ENCODE data around the gene RPL36AL. TPM values are rescaled to one million over a fixed set of nuclear protein-coding genes. Genes with fewer than 3 reads are reported as not detected.

RPL36AL gene
- total and polyA plus RNA-seq, 3 experiments from 2014 or later = 236 to 709 (median 273) TPM

DNA sequence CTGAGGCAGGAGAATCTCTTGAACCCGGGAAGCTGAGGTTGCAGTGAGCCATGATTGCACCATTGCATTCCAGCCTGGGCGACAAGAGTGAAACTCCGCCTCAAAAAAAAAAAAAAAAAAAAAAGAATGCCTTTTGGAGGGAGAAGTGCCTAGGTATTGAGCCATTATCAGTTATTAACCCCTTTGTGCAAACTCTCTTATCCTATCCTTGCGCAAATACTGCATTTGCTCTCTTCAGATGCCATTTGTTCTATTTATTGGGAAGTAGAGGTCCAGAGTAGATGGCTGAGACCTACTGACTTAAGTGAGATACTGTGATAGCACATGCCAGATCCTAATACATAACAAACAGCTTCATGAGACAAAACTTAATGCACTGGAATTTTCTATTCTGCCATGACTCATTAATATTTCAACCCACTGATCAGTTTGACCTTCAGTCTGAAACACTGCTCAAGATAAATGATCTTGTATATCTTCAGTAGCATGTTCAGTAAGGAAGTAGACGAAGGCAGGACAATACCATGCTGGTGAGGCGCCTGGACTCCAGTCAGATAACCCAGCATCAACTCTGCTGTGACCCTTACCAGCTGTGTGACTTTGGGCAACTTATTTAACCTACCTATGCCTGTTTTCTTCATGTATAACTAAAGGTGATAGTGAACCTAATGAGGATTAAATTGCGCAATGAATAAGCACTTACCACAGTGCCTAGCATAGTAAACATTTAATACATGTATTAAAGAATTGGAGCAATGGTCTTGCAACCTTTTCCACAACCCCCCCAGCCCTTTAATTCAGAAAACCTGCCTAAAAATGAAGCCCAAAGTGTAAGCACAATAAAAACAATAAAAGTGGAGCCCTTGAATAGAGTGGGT, 20.4 kb upstream of the RPL36AL start:
- ChIA-PET POLR2A (no interaction called here), CTCF (no interaction called here)
- no peaks in the 10 kb centered on the region for H3K9me3 Mint-ChIP-seq
- H3K27me3 ChIP-seq (ENCODE audit: insufficient read depth, low read length, poor library complexity, severe bottlenecking) = no peaks in the 10 kb centered on the region
- no peaks in the 10 kb centered on the region for H3K36me3 ChIP-seq (ENCODE audit: insufficient read depth, low read length)
- peaks cover 0 to 39% (median 11%) of the 10 kb centered on the region in 3 donors for H3K36me3 Mint-ChIP-seq
- H3K27ac ChIP-seq (ENCODE audit: low read depth, low read length) = no peak overlapping the region
- H3K4me1 Mint-ChIP-seq = peaks cover 54 to 70% (median 67%) of the 10 kb centered on the region in 3 donors
- H3K4me1 ChIP-seq (ENCODE audit: insufficient read depth, low read length) = peaks cover 21% of the 10 kb centered on the region
- no peak overlapping the region for H3K4me3 ChIP-seq (ENCODE audit: low read length)
- H3K4me3 Mint-ChIP-seq = no peak overlapping the region
- no peak for DNase-seq
- H3K9me3 ChIP-seq (ENCODE audit: low read length) = no peaks in the 10 kb centered on the region
- no peaks in the 10 kb centered on the region for H3K27me3 Mint-ChIP-seq
- H3K27ac Mint-ChIP-seq = peak overlapping the region; percentile 46 to 92 (median 66)

GRCh38 chr14:49637534-49638078, 17.2 kb upstream of the RPL36AL start:
- peak overlapping the region in 5 of 7 donors; percentile 17 to 93 (median 36) for H3K4me3 Mint-ChIP-seq
- CTCF ChIA-PET = interaction anchor here (0.9 kb wide), 1 partner anchor 215 kb away, joined by 3 read pairs; the partner anchor contains the start of gene NEMF
- Histone ChIP-seq H3K4me3 (ENCODE audit: low read length) (no peak overlapping the region), H3K4me1 (ENCODE audit: insufficient read depth, low read length) (peaks cover 22% of the 10 kb centered on the region), H3K9me3 (ENCODE audit: low read length) (no peaks in the 10 kb centered on the region), H3K36me3 (ENCODE audit: insufficient read depth, low read length) (no peaks in the 10 kb centered on the region), H3K27me3 (ENCODE audit: insufficient read depth, low read length, poor library complexity, severe bottlenecking) (no peaks in the 10 kb centered on the region), H3K27ac (ENCODE audit: low read depth, low read length) (no peak overlapping the region)
- DNase-seq = no peak
- peak overlapping the region; percentile 24 to 100 (median 84) for H3K27ac Mint-ChIP-seq
- POLR2A ChIA-PET = interaction anchor here (0.5 to 4.9 kb wide), 3 partner anchors 52 to 787 kb away, joined by 3 to 28 read pairs (median 7); partner anchors contain the start of gene RPS29
- peaks cover 0 to 50% (median 11%) of the 10 kb centered on the region in 3 donors for H3K36me3 Mint-ChIP-seq
- H3K9me3 Mint-ChIP-seq = no peaks in the 10 kb centered on the region
- H3K4me1 Mint-ChIP-seq = peaks cover 57 to 80% (median 65%) of the 10 kb centered on the region in 3 donors
- peaks cover 0 to 1% of the 10 kb centered on the region in 2 donors for H3K27me3 Mint-ChIP-seq

- Histone ChIP-seq H3K9me3 (ENCODE audit: low read length) (no peaks in the 10 kb centered on the region), H3K4me3 (ENCODE audit: low read length) (no peak overlapping the region), H3K4me1 (ENCODE audit: insufficient read depth, low read length) (peaks cover 24% of the 10 kb centered on the region), H3K36me3 (ENCODE audit: insufficient read depth, low read length) (no peaks in the 10 kb centered on the region), H3K27ac (ENCODE audit: low read depth, low read length) (no peak overlapping the region), H3K27me3 (ENCODE audit: insufficient read depth, low read length, poor library complexity, severe bottlenecking) (no peaks in the 10 kb centered on the region)
- DNase-seq = no peak
- Mint-ChIP-seq H3K4me1 (peaks cover 55 to 80% (median 65%) of the 10 kb centered on the region in 3 donors), H3K36me3 (peaks cover 0 to 50% (median 11%) of the 10 kb centered on the region in 3 donors), H3K9me3 (no peaks in the 10 kb centered on the region), H3K4me3 (peak overlapping the region; percentile 37 to 93 (median 64)), H3K27me3 (peaks cover 0 to 1% of the 10 kb centered on the region in 2 donors), H3K27ac (peak overlapping the region; percentile 72 to 100 (median 100))
- CTCF ChIA-PET = no interaction called here
- POLR2A ChIA-PET = interaction anchor here (4.9 kb wide), 1 partner anchor 52 kb away, joined by 28 read pairs; the partner anchor contains the start of gene RPS29
These were observed 16.4 kb upstream of the RPL36AL start for GRCh38 chr14:49636866-49637265.

GRCh38 chr14:49634547-49635334, 14.3 kb upstream of the RPL36AL start, which contains the start of gene DNAAF2:
TSS of gene DNAAF2 (minus strand) at chr14:49635244. CDS start at chr14:49635149, 95 bp downstream.
- Mint-ChIP-seq H3K4me1 (peaks cover 49 to 79% (median 66%) of the 10 kb centered on the region in 3 donors), H3K27ac (peak within 1 kb of the TSS; percentile 91 to 100 (median 100)), H3K36me3 (peaks cover 0 to 41% (median 8%) of the 10 kb centered on the region in 3 donors), H3K9me3 (no peaks in the 10 kb centered on the region), H3K27me3 (peaks cover 0 to 1% of the 10 kb centered on the region in 2 donors), H3K4me3 (peak within 1 kb of the TSS; percentile 92 to 100 (median 98))
- Histone ChIP-seq H3K4me1 (ENCODE audit: insufficient read depth, low read length) (peaks cover 32% of the 10 kb centered on the region), H3K27ac (ENCODE audit: low read depth, low read length) (peak within 1 kb of the TSS; percentile 99), H3K36me3 (ENCODE audit: insufficient read depth, low read length) (no peaks in the 10 kb centered on the region), H3K4me3 (ENCODE audit: low read length) (peak within 1 kb of the TSS; percentile 96), H3K27me3 (ENCODE audit: insufficient read depth, low read length, poor library complexity, severe bottlenecking) (no peaks in the 10 kb centered on the region), H3K9me3 (ENCODE audit: low read length) (no peaks in the 10 kb centered on the region)
- ChIA-PET POLR2A (interaction anchor here (0.5 to 4.9 kb wide), 19 partner anchors 11 to 1052 kb away, joined by 3 to 105 read pairs (median 5); partner anchors contain the start of genes KLHDC1, KLHDC2, LRR1 and MGAT2), CTCF (interaction anchor here (0.8 to 5.3 kb wide), 30 partner anchors 12 to 686 kb away, joined by 3 to 151 read pairs (median 4); partner anchors contain the start of genes KLHDC1, KLHDC2, LRR1 and MGAT2)
- peak; percentile 53 to 87 (median 80) for DNase-seq

GRCh38 chr14:49633640-49634546, 13.5 kb upstream of the RPL36AL start:
- Mint-ChIP-seq H3K4me1 (peaks cover 47 to 78% (median 60%) of the 10 kb centered on the region in 3 donors), H3K27ac (peak overlapping the region; percentile 91 to 100 (median 95)), H3K36me3 (peaks cover 0 to 34% (median 8%) of the 10 kb centered on the region in 3 donors), H3K27me3 (peaks cover 0 to 1% of the 10 kb centered on the region in 2 donors), H3K9me3 (no peaks in the 10 kb centered on the region), H3K4me3 (peak overlapping the region; percentile 92 to 100 (median 95))
- POLR2A ChIA-PET = interaction anchor here (0.6 to 4.9 kb wide), 17 partner anchors 10 to 1053 kb away, joined by 3 to 105 read pairs (median 6); partner anchors contain the start of genes KLHDC1, KLHDC2, LRR1 and MGAT2
- peak; percentile 90 to 96 (median 94) for DNase-seq
- peak overlapping the region; percentile 96 for H3K4me3 ChIP-seq (ENCODE audit: low read length)
- H3K27ac ChIP-seq (ENCODE audit: low read depth, low read length) = peak overlapping the region; percentile 99
- no peaks in the 10 kb centered on the region for H3K27me3 ChIP-seq (ENCODE audit: insufficient read depth, low read length, poor library complexity, severe bottlenecking)
- peaks cover 32% of the 10 kb centered on the region for H3K4me1 ChIP-seq (ENCODE audit: insufficient read depth, low read length)
- CTCF ChIA-PET = interaction anchor here (0.7 to 5.3 kb wide), 38 partner anchors 11 to 687 kb away, joined by 3 to 151 read pairs (median 4); partner anchors contain the start of genes KLHDC1, KLHDC2, LRR1 and MGAT2
- no peaks in the 10 kb centered on the region for H3K9me3 ChIP-seq (ENCODE audit: low read length)
- H3K36me3 ChIP-seq (ENCODE audit: insufficient read depth, low read length) = no peaks in the 10 kb centered on the region

- peaks cover 33% of the 10 kb centered on the region for H3K4me1 ChIP-seq (ENCODE audit: insufficient read depth, low read length)
- DNase-seq = peak in 2 of 5 donors; percentile 22 to 27
- H3K4me3 ChIP-seq (ENCODE audit: low read length) = peak overlapping the region; percentile 14
- peak overlapping the region; percentile 45 for H3K27ac ChIP-seq (ENCODE audit: low read depth, low read length)
- H3K36me3 ChIP-seq (ENCODE audit: insufficient read depth, low read length) = no peaks in the 10 kb centered on the region
- Mint-ChIP-seq H3K27ac (peak overlapping the region; percentile 79 to 100 (median 92)), H3K9me3 (no peaks in the 10 kb centered on the region), H3K36me3 (peaks cover 0 to 51% (median 0%) of the 10 kb centered on the region in 3 donors), H3K4me1 (peaks cover 56 to 74% (median 59%) of the 10 kb centered on the region in 3 donors), H3K4me3 (peak overlapping the region; percentile 74 to 99 (median 96)), H3K27me3 (no peaks in the 10 kb centered on the region)
- no peaks in the 10 kb centered on the region for H3K9me3 ChIP-seq (ENCODE audit: low read length)
- no peaks in the 10 kb centered on the region for H3K27me3 ChIP-seq (ENCODE audit: insufficient read depth, low read length, poor library complexity, severe bottlenecking)
- POLR2A ChIA-PET = interaction anchor here (0.5 to 2.7 kb wide), 6 partner anchors 10 to 1138 kb away, joined by 3 to 15 read pairs (median 4); partner anchors contain the start of gene DNAAF2
- CTCF ChIA-PET = interaction anchor here (1.0 to 7.1 kb wide), 3 partner anchors 9 to 143 kb away, joined by 3 to 151 read pairs (median 4); partner anchors contain the start of gene DNAAF2
These were observed 3.8 kb upstream of the RPL36AL start for GRCh38 chr14:49623941-49624839.

All from CD8-positive, alpha-beta memory T cell (primary cell).